Thyroid gland (tissue), 4 donors: ENCODE data around the gene CPLANE2. TPM values are rescaled to one million over a fixed set of nuclear protein-coding genes. Genes with fewer than 3 reads are reported as not detected.

ENCODE experiments used
- DNase-seq, 2 donors: peaks; one replicate each; pipeline ENCODE4 v3.0.0-alpha.2; 2019
- H3K27ac ChIP-seq, 3 donors: fragments of 200-600 bp; sonication (generic); 1 replicate in 2 of 3; 2 replicates in 1 of 3; pipeline ENCODE4 v1.5.1; 2016 to 2019; ENCODE audit warnings: mild to moderate bottlenecking in 1 of 3, moderate library complexity in 1 of 3
- H3K27me3 ChIP-seq: fragments of 200-600 bp; sonication (generic); one replicate; pipeline ENCODE4 v1.5.1; 2019
- H3K36me3 ChIP-seq, 2 donors: fragments of 200-600 bp; sonication (generic); one replicate each; pipeline ENCODE4 v1.5.1; 2016 to 2019
- H3K4me1 ChIP-seq, 2 donors: fragments of 200-600 bp; sonication (generic); one replicate each; pipeline ENCODE4 v1.5.1; 2017 to 2019
- H3K4me3 ChIP-seq, 3 donors: fragments of 200-600 bp; sonication (generic); replicated peaks in 1 of 3; 1 replicate in 2 of 3; 2 replicates in 1 of 3; pipeline ENCODE4 v1.5.1; 2016; ENCODE audit warnings: mild to moderate bottlenecking in 1 of 3
- H3K9me3 ChIP-seq: fragments of 200-600 bp; sonication (generic); one replicate; pipeline ENCODE4 v1.5.1; 2017
- POLR2A ChIP-seq, 2 donors: fragments of 450-650 bp; IDR thresholded peaks; one replicate each; pipeline ENCODE4 v1.6.1; 2017; ENCODE audit warnings: antibody characterized with exemption in 2 of 2, mild to moderate bottlenecking in 2 of 2, moderate library complexity in 1 of 2
- WGBS, 2 donors: methylation state at CpG; one replicate each; pipeline ENCODE4 v1.1.5; 2017; 5-methylcytosine and 5-hydroxymethylcytosine counted together
- intact Hi-C: fragments of 100-400 bp; cut with DNase I; formaldehyde crosslinking; loops from one replicate; pipeline ENCODE4 v1.15.1; 2023
- total RNA-seq, 4 donors: library from RNA; depleted of rRNA; stranded (reverse); fragments of >200 nt; gene quantifications; one replicate each; pipeline ENCODE4 v1.2.3, GENCODE V29; 2016
- TF ChIP-seq, protein P1 (sequence below), 6 experiments: fragments of 200-600 bp in 3 of 6; fragments of 450-650 bp in 3 of 6; sonication (generic) in 3 of 6; IDR thresholded peaks; one replicate each; pipeline ENCODE4 v1.5.1; 2016 to 2019; ENCODE audit warnings: antibody characterized with exemption in 6 of 6, mild to moderate bottlenecking in 2 of 6, inconsistent platforms in 1 of 6, moderate library complexity in 1 of 6

The CPLANE2 gene
- total RNA-seq, 4 donors from 2014 or later: 4.3 to 21.8 (median 15.3) TPM

DNA sequence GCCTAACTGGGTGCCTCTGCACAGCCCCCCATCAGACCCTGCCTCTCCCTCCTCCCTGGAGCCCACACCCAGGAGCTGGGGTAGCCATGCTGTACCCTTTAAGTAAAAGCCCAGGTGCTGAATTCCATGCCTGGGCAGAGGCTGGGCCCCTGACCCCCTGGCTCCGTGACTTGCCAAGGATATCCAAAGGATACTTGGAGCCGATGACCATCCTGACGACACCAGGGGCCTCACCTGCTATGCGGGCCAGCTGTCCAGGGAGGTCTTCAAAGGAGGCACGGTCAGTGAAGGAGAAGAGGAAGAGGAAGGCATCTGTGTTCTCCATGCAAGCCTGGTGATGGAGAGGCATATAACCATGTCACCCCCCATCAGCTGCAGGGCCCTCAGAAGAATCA is 4.7 kb downstream of the CPLANE2 start:
- Histone ChIP-seq H3K27me3 (no peaks in the 10 kb centered on the region), H3K36me3 (no peaks in the 10 kb centered on the region), H3K4me1 (peaks cover 11 to 27% of the 10 kb centered on the region in 2 donors), H3K4me3 (no peak overlapping the region), H3K9me3 (no peaks in the 10 kb centered on the region), H3K27ac (no peak overlapping the region)
- no peak for DNase-seq
- intact Hi-C loops: no loop called here
- 94% methylated on average over 5 of the region's 5 CpGs for WGBS, 2 donors
- no peak for TF ChIP-seq POLR2A (IDR thresholded peaks at IDR 0.05)
- TF ChIP-seq, protein P1, sequence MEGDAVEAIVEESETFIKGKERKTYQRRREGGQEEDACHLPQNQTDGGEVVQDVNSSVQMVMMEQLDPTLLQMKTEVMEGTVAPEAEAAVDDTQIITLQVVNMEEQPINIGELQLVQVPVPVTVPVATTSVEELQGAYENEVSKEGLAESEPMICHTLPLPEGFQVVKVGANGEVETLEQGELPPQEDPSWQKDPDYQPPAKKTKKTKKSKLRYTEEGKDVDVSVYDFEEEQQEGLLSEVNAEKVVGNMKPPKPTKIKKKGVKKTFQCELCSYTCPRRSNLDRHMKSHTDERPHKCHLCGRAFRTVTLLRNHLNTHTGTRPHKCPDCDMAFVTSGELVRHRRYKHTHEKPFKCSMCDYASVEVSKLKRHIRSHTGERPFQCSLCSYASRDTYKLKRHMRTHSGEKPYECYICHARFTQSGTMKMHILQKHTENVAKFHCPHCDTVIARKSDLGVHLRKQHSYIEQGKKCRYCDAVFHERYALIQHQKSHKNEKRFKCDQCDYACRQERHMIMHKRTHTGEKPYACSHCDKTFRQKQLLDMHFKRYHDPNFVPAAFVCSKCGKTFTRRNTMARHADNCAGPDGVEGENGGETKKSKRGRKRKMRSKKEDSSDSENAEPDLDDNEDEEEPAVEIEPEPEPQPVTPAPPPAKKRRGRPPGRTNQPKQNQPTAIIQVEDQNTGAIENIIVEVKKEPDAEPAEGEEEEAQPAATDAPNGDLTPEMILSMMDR (IDR thresholded peaks at IDR 0.05): no peak

DNA sequence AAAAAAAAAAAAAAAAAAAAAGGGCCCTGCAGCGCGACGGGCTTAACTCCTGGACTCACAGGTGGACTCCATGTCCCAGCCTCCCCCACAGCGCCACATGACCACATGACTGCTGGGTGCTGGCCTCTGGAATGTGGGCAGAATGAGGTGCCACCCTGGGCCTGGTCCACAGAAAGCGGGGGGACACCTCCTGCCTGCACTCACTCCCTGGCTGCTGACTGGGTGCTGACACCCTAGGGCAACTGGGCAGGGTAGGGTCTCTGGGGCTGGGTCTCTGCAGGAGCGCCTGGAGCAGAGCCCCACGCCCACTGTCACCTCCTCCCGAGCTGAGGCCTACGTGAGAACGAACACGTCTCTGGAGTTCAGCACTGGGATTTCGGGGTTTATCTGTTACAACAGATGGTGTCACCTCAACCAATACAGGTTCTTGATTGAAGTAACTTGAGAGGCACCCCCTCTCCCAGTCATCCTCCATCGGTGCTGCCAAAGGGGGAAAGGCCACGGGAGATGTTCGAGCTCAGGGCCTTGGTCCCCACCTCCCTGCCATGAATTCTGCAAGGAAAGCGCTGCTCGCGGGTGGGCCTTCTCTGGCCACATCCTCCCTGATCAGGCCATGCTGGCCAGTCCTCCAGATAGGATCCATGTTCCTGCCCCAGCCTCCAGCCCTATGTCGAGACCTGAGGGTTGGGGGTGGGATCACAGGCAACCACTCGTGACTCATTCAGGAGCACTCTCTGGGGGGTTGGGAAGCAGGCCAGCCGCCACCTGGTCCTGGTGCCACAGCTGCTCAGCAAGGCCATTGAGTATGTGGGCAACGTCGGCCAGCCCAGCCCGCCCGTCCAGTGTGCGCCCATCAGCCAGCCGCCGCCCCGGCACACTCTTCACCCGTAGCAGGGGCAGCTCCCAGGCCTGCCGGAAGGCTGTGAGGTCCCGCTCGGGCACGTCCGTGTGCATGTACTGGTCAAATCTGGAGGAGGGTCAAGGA is 5.4 kb downstream of the CPLANE2 start:
- intact Hi-C loops: no loop called here
- no peak overlapping the region for H3K27ac ChIP-seq
- H3K4me3 ChIP-seq: no peak overlapping the region
- H3K27me3 ChIP-seq: no peaks in the 10 kb centered on the region
- WGBS, 2 donors: 92 to 93% methylated on average over 15 to 27 of the region's 35 CpGs
- no peak for DNase-seq
- no peaks in the 10 kb centered on the region for H3K36me3 ChIP-seq
- peaks cover 16 to 24% of the 10 kb centered on the region in 2 donors for H3K4me1 ChIP-seq
- no peak for TF ChIP-seq POLR2A (IDR thresholded peaks at IDR 0.05)
- TF ChIP-seq, protein P1 (IDR thresholded peaks at IDR 0.05): no peak
- no peaks in the 10 kb centered on the region for H3K9me3 ChIP-seq

DNA sequence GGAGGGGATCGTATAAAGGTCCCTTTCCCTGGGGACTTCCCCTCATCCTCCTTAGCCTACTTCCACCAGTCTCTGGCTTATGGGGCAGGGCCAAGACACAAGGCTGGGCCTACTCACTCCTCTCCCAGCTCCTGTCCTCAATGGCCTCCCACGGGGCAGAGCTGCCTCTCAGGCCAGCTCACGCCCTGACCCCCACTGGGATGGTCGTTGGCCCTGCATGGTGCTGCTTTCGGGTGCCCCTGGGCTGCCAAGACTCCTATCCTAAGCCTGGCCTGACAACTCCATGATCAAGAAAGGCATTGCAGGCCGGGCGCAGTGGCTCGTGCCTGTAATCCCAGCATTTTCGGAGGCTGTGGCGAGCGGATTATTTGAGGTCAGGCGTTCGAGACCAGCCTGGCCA is 6.2 kb downstream of the CPLANE2 start:
- no peak overlapping the region for H3K4me3 ChIP-seq
- H3K27ac ChIP-seq: no peak overlapping the region
- WGBS, 2 donors: 85 to 89% methylated on average over 8 to 12 of the region's 13 CpGs
- H3K4me1 ChIP-seq: peaks cover 10 to 21% of the 10 kb centered on the region in 2 donors
- intact Hi-C loops: no loop called here
- H3K9me3 ChIP-seq: no peaks in the 10 kb centered on the region
- no peaks in the 10 kb centered on the region for H3K27me3 ChIP-seq
- H3K36me3 ChIP-seq: no peaks in the 10 kb centered on the region
- DNase-seq: no peak
- TF ChIP-seq, protein P1 (IDR thresholded peaks at IDR 0.05): no peak
- TF ChIP-seq POLR2A (IDR thresholded peaks at IDR 0.05): no peak

DNA sequence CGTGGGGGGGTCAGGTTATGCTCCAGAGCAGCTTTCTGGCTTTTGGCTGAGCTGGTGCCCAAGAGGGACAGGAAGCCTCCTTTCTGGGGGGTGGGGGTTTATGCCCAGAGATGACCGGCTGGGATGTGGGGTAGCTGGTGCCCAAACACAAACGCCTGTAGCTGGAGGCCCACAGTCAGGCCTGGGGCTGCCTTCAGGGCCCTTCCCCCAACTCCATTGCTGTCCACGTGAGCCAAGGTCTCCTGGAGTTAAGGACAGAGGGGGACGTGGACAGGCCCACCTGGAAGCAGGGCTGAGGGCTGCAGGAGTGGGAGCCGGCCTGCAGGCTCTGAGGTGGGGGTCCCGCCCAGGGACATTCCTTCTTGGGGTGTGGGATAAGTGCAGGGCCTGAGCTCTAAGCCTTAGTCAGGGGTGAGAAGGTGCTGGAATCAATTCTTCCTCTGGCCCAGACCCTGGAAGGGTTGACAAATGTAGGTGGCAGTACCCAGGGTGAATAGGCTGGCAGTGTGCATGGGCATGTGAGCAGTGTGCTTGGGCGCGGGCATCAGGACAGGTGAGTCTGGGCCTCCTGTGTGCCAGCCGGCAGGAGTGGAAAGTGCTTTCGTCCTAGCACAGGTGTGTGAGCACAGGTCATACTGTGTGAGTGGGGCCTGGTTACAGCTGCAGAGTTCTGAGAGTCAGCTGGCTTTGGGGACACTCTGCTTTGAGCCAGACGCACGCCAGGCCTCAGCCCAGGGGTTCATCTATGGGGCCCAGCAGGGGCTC is 6.8 kb downstream of the CPLANE2 start:
- no peak for DNase-seq
- Histone ChIP-seq H3K27me3 (no peaks in the 10 kb centered on the region), H3K4me1 (peaks cover 9 to 16% of the 10 kb centered on the region in 2 donors), H3K27ac (no peak overlapping the region), H3K4me3 (no peak overlapping the region), H3K36me3 (no peaks in the 10 kb centered on the region), H3K9me3 (no peaks in the 10 kb centered on the region)
- TF ChIP-seq, protein P1 (IDR thresholded peaks at IDR 0.05): no peak
- no peak for TF ChIP-seq POLR2A (IDR thresholded peaks at IDR 0.05)
- WGBS, 2 donors: 84 to 93% methylated on average over 5 to 11 of the region's 13 CpGs
- intact Hi-C loops: no loop called here
